NCI-H748 treated with DMSO at 0.1 percent for 48 hours (cell line): ENCODE measurements around the gene YTHDF2.
"Not testable (repeated sequence)": the region's sequence is repeated elsewhere in the genome, so short reads cannot be mapped to it uniquely, and the experiment has no call there.

Experiments
- DNase-seq: peaks from one replicate; lab custom pipeline; 2025; lab: John Stamatoyannopoulos, UW

The YTHDF2 gene

GRCh38 chr1:28759257-28759656, 22.5 kb downstream of the YTHDF2 start:
- DNase-seq = no peak

GRCh38 chr1:28761189-28761588, 24.4 kb downstream of the YTHDF2 start:
- no peak for DNase-seq

GRCh38 chr1:28766532-28767183, 29.9 kb downstream of the YTHDF2 start:
- DNase-seq = no peak

GRCh38 chr1:28770601-28771165, 33.9 kb downstream of the YTHDF2 start:
- no peak for DNase-seq

GRCh38 chr1:28771921-28772320, 35.2 kb downstream of the YTHDF2 start:
- DNase-seq = not testable (repeated sequence)

DNA sequence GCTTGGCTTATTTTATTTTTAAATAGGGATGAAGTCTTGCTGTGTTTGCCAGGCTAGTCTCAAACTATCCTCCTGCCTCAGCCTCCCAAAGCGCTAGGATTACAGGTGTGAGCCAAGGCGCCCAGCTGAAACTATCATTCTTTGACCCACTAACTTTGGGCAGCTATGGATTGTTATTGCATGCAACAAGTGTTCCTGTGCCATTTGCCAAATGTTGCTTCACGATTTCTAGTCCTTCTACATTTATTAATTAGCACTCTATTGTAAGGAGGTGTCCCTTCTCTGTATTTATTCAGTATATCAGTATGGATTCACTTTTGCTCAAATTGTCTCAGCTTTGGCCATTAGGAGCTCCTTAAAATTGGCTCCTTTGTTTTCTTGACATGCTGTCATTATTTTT, 36.4 kb downstream of the YTHDF2 start:
- no peak for DNase-seq

DNA sequence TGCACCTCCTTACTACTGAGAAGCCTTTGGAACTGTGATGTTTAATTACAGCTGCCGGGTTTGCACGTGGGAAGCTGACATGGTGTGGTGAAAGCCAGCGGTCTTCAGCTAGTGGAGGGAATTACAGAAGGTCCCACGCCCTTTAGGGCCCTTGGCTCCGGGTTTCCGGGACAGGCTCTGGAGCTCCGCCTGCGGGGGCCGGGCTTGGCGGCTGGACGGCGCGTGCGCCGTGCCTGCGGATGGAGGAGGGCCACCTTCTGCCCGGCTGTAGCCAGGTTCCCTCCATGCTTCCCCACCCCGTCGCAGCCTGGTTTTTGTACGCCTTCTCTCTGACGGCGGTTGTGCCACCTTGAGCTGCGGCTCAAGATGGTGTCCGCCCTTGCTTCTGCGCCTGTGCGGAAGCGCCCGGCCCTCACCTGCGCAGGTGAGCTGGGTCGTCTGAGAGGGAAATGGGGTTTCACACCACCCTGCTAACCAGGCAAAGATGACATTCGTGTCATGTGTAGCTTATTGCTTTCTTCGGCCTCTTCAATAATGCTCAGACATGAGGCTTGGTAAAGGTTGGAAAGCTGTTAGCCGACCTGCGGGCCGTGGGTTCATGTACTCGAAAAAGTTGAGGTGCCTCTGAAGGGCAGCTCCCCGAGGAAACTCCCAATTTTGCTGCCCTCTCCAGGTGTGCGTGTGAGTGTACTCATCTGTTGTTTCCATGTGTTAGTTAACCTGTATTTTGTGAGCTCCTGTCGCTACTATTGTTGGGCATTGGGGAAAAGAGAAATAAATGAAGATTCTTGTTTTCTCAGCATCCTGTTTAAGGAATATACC, 38.6 kb downstream of the YTHDF2 start:
- DNase-seq = no peak

DNA sequence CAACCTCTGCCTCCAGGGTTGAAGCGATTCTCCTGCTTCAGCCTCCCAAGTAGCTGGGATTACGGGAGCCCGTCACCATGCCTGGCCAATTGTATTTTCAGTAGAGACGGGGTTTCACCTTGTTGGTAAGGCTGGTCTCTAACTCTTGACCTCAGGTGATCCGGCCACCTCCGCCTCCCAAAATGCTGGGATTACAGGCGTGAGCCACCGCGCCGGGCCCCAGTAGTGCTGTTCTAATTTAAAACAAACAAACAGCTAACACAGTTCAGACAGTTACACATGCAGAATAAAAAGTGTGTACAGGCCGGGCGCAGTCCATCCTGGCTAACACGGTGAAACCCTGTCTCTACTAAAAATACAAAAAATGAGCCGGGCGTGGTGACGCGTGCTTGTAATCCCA, 39.6 kb downstream of the YTHDF2 start:
- no peak for DNase-seq

GRCh38 chr1:28778021-28778420, 41.3 kb downstream of the YTHDF2 start:
- DNase-seq = no peak

- DNase-seq = no peak
These were observed 43.1 kb downstream of the YTHDF2 start for GRCh38 chr1:28779751-28780408.

DNA sequence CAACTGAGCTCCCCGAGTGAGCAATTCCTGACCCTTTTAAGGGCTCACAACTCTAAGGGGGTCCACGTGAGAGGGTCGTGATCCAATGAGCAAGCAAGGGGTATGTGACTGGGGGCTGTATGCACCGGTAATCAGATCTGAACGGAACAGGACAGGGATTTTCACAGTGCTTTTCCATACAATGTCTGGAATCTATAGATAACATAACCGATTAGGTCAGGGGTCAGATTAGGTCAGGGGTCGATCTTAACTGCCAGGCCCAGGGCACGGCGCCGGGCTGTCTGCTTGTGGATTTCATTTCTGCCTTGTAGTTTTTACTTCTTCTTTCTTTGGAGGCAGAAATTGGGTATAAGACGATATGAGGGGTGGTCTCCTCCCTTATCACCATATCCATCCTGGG, 44.6 kb downstream of the YTHDF2 start:
- no peak for DNase-seq

- no peak for DNase-seq
These were observed 45.3 kb downstream of the YTHDF2 start for GRCh38 chr1:28782011-28782410.

GRCh38 chr1:28783363-28783762, 46.6 kb downstream of the YTHDF2 start:
- no peak for DNase-seq

DNA sequence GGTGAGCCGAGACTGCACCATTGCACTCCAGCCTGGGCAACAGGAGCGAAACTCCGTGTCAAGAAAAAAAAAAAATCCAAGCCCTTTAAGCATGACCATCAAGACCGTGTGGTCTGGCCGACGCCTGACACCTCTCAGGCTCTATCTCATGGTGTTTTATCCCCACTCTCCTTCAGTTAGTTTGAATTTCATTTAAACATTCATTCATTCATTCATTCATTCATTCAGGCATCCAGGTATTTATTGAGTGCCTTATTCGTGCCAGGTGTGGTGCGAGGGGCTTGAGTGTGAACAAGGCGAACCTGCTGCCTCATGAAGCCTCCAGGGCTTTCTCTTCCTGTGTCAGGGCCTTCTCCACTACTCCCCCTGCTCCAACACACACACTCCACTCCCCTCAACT, 52.7 kb downstream of the YTHDF2 start:
- DNase-seq = no peak

DNA sequence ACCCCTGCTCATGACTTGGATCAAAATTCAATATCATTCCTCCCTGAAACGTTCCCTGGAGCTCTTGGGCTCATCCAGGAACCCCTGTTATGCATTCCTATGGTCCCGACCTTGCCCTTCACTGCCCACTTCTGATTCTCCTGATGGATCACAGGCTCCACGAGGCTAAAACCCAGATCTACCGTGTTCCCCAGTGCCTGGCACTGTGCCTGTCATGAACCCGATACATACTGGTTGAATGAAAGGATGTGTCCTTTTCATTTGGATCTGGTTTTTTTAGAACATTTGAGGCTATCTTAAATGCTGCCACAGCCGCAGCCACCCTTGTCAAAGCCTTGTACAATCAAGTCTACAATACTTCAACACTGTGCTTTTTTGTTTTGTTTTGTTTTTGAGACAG, 53.1 kb downstream of the YTHDF2 start:
- DNase-seq = no peak

- DNase-seq = no peak
These were observed 53.8 kb downstream of the YTHDF2 start for GRCh38 chr1:28790377-28791035.

DNA sequence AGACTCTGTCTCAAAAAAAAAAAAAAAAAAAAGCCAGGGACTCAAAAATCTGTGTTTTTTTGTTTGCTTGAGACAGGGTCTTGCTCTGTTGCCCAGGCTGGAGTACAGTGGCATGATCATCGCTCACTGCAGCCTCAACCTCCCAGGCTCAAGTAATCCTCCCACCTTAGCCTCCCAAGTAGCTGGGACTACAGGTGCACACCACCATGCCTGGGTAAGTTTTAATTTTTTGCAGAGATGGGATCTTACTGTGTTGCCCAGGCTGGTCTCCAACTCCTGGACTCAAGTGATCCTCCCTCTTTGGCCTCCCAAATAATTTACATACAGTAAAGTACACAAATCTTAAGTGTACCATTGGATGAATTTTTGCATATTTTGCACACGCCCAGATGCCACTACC, 55.2 kb downstream of the YTHDF2 start:
- DNase-seq = not testable (repeated sequence)

DNA sequence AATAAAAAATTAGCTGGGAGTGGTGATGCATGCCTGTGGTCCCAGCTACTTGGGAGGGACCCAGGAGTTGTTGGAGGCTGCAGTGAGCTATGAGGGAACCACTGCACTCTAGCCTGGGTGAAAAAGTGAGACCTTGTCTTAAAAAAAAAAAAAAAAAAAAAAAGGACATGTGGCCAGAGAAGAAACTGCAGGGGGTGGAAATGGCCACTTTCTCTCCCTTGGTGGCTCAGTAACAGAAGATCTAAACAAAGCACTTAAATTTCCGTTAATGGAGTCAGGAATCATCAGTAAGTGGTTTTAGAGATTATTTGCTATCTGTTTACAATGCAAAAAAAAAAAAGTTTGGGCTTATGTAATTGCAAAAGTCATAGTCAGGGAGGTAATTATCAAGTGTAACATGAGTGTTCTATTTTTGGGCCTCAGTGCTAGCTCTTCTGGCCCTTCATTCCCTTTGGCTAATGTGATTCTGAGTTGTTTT, 55.9 kb downstream of the YTHDF2 start:
- no peak for DNase-seq

DNA sequence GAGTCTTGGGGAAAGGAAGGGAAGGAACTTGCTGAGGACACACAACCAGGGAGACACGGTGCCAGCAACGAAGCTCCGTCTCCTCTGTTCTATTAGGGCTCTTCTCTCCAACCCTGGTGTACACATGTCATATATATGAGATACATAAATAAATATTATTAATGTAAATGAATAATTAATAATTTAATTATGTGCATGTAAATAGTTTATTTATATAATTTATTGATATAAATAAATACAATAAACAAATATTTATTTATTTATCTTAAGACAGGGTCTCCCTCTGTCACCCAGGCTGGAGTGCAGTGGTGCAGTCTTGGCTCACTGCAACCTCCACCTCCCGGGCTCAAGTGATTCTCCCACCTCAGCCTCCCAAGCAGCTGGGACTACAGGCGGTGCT, 57.8 kb downstream of the YTHDF2 start:
- not testable (repeated sequence) for DNase-seq

DNA sequence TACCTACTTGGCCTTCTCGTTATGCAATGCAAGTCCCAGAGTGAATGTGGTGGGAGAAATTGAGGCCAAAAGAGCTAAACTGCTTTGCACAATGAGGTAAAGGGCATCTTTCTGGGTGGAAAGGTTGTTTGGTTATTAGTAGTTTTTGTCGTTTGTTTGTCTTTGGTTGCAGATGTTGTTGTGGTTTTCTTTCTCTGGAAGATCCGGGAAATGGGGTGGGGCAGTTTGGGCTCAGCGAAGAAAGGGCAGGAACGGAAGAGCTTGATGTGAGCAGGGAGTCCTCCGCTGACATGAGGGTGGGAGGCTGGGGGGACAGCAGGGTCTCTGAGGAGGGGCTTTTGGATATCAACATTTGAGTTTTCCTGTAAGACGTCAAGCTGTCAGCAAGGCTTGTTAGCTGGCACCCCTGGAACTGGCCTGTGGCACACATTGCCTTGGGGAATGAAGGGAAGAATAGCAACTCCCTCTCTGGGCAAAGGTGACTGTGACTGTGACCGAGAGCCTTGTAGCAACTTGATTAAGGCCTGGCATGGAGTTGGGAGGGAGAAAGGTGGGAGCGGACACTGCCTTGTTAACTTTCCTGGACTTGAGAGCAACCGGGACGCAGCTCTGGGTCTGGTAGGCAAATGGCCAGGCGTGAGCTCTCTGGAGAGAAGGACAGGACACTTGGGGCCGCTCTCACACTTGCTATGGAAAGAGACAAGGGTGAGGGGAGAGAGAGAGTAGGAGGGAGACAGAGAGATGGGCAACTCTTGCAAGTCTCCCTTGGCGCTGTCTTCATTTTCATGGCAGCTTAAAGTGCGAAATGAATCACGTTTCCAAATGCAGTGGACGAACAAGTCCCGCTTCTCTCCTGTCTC, 59.8 kb downstream of the YTHDF2 start:
- DNase-seq = no peak

DNA sequence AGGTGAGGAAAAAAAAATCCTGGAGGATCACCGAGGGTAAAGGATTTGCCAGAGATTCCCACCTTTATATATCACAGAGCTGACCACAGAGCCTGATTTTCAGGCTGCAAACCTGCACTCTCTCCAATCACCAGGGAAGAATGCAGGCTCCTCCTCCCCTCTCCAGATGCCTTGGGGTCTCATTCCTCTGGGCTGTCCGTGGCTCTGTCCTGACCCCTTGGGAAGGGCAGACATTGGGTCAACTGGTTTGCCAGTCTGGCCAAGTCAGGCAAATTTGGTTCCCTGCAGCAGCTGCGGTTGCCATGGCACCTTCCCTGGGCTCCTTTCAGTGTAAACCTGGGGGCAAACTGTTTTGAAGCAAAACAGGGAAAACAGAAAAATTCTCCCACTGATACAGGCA, 63.6 kb downstream of the YTHDF2 start:
- no peak for DNase-seq
